ENCODE data around the gene ETV3L.

Gene ETV3L

GRCh38 chr1:157119008-157119407, 19.4 kb upstream of the ETV3L start:
- Histone ChIP-seq H3K27ac (ENCODE audit: extremely low read depth, low read depth, low read length) (no peak overlapping the region), H3K36me3 (ENCODE audit: control insufficient read depth in 2 of 2, insufficient read depth in 1 of 2, low read length in 2 of 2) (peaks cover 0 to 35% of the 10 kb centered on the region in 2 experiments; a peak in 2 of 3 replicates), H3K4me3 (ENCODE audit: low read depth, low read length) (no peak overlapping the region), H3K9me3 (ENCODE audit: control insufficient read depth, insufficient read depth, low read depth, low read length) (no peaks in the 10 kb centered on the region), H3K4me1 (ENCODE audit: control insufficient read depth, insufficient read depth, low read length) (no peaks in the 10 kb centered on the region)
- ChIA-PET CTCF (no interaction called here), POLR2A (no interaction called here)
- TF ChIP-seq HOXA7 (CRISPR knock-in tag; IDR thresholded peaks at IDR 0.05; ENCODE audit: borderline replicate concordance), result no peak

DNA sequence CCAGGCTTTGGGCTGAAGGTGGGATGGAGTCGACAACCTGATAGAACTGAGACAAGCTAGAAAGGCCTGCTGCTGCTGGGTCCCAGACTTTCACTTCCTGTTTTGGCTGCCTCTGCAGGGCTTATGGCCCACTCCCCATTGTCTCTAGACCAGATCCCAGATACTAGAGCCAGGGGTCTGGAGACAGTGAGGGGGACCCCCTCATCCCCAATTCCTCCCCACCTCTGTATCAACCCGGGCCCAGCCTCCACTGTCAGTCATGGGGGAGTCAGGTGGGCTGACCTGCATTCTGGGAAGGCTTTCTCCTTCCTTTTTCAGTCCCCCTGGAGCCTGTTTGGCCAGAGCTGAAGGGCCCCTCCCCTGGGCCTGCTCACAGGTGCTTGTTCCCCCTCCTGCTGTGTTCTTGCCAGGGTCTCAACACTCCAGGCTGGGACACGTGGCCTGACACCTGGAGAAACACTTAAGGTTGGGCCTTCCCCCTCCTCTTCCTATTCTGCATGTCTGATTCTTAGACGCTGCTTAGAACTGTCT, 18.0 kb upstream of the ETV3L start:
- no peaks in the 10 kb centered on the region for H3K4me1 ChIP-seq (ENCODE audit: control insufficient read depth, insufficient read depth, low read length)
- H3K9me3 ChIP-seq (ENCODE audit: control insufficient read depth, insufficient read depth, low read depth, low read length), result no peaks in the 10 kb centered on the region
- no peak overlapping the region for H3K27ac ChIP-seq (ENCODE audit: extremely low read depth, low read depth, low read length)
- TF ChIP-seq ZNF221 (tag by site-specific recombination; IDR thresholded peaks at IDR 0.05; ENCODE audit: borderline replicate concordance) (no peak), ZNF341 (tag by site-specific recombination; IDR thresholded peaks at IDR 0.05; ENCODE audit: low read depth) (no peak), ZBTB7A (tag by site-specific recombination; IDR thresholded peaks at IDR 0.05; ENCODE audit: low read depth) (no peak), KLF1 (tag by site-specific recombination; IDR thresholded peaks at IDR 0.05) (no peak), ZEB2 (tag by site-specific recombination; IDR thresholded peaks at IDR 0.05) (no peak), ZNF184 (tag by site-specific recombination; IDR thresholded peaks at IDR 0.05) (no peak), ZNF157 (tag by site-specific recombination; IDR thresholded peaks at IDR 0.05) (no peak), ZNF670 (tag by site-specific recombination; IDR thresholded peaks at IDR 0.05; ENCODE audit: low read depth) (no peak), RBAK (tag by site-specific recombination; IDR thresholded peaks at IDR 0.05) (no peak), HOXA7 (CRISPR knock-in tag; IDR thresholded peaks at IDR 0.05; ENCODE audit: borderline replicate concordance) (no peak), HOXC10 (CRISPR knock-in tag; IDR thresholded peaks at IDR 0.05) (no peak), ZNF169 (tag by site-specific recombination; IDR thresholded peaks at IDR 0.05) (no peak), OSR2 (tag by site-specific recombination; IDR thresholded peaks at IDR 0.05) (no peak), ZNF529 (tag by site-specific recombination; IDR thresholded peaks at IDR 0.05; ENCODE audit: insufficient replicate concordance) (no peak), ZFP37 (tag by site-specific recombination; IDR thresholded peaks at IDR 0.05) (no peak)
- TF ChIP-seq, protein P1, sequence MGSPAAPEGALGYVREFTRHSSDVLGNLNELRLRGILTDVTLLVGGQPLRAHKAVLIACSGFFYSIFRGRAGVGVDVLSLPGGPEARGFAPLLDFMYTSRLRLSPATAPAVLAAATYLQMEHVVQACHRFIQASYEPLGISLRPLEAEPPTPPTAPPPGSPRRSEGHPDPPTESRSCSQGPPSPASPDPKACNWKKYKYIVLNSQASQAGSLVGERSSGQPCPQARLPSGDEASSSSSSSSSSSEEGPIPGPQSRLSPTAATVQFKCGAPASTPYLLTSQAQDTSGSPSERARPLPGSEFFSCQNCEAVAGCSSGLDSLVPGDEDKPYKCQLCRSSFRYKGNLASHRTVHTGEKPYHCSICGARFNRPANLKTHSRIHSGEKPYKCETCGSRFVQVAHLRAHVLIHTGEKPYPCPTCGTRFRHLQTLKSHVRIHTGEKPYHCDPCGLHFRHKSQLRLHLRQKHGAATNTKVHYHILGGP (tag by site-specific recombination; IDR thresholded peaks at IDR 0.05), result no peak
- TF ChIP-seq, protein P2, sequence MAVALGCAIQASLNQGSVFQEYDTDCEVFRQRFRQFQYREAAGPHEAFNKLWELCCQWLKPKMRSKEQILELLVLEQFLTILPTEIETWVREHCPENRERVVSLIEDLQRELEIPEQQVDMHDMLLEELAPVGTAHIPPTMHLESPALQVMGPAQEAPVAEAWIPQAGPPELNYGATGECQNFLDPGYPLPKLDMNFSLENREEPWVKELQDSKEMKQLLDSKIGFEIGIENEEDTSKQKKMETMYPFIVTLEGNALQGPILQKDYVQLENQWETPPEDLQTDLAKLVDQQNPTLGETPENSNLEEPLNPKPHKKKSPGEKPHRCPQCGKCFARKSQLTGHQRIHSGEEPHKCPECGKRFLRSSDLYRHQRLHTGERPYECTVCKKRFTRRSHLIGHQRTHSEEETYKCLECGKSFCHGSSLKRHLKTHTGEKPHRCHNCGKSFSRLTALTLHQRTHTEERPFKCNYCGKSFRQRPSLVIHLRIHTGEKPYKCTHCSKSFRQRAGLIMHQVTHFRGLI (tag by site-specific recombination; IDR thresholded peaks at IDR 0.05), result no peak
- TF ChIP-seq, protein P3, sequence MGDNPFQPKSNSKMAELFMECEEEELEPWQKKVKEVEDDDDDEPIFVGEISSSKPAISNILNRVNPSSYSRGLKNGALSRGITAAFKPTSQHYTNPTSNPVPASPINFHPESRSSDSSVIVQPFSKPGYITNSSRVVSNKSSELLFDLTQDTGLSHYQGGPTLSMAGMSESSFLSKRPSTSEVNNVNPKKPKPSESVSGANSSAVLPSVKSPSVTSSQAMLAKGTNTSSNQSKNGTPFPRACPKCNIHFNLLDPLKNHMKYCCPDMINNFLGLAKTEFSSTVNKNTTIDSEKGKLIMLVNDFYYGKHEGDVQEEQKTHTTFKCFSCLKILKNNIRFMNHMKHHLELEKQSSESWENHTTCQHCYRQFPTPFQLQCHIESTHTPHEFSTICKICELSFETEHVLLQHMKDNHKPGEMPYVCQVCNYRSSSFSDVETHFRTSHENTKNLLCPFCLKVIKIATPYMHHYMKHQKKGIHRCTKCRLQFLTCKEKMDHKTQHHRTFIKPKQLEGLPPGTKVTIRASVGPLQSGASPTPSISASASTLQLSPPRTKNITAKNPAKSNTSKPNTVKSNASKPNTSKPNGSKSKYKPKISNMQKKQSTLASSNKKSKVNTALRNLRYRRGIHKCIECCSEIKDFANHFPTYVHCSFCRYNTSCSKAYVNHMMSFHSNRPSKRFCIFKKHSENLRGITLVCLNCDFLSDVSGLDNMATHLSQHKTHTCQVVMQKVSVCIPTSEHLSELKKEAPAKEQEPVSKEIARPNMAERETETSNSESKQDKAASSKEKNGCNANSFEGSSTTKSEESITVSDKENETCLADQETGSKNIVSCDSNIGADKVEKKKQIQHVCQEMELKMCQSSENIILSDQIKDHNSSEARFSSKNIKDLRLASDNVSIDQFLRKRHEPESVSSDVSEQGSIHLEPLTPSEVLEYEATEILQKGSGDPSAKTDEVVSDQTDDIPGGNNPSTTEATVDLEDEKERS (tag by site-specific recombination; IDR thresholded peaks at IDR 0.05), result no peak
- no peak overlapping the region for H3K4me3 ChIP-seq (ENCODE audit: low read depth, low read length)
- peaks cover 0 to 20% of the 10 kb centered on the region in 2 experiments; a peak in 1 of 3 replicates for H3K36me3 ChIP-seq (ENCODE audit: control insufficient read depth in 2 of 2, insufficient read depth in 1 of 2, low read length in 2 of 2)
- ChIA-PET POLR2A (no interaction called here), CTCF (interaction anchor here (0.7 to 1.9 kb wide), 2 partner anchors 28 to 406 kb away, joined by 3 to 6 read pairs; no protein-coding TSS in a partner anchor)

Data from HEK293 (cell line).